ENCODE measurements around the gene CCDC88B.
A peak's percentile ranks its signal among the peaks of the same experiment; 100 is the strongest.

CCDC88B gene

GRCh38 chr11:64358536-64358906, 18.5 kb downstream of the CCDC88B start (continued):
- TF ChIP-seq TSHZ1 (tag by site-specific recombination; IDR thresholded peaks at IDR 0.05; ENCODE audit: borderline replicate concordance) (no peak), HOXA7 (CRISPR knock-in tag; IDR thresholded peaks at IDR 0.05; ENCODE audit: borderline replicate concordance) (no peak), ZNF214 (tag by site-specific recombination; IDR thresholded peaks at IDR 0.05; ENCODE audit: borderline replicate concordance) (no peak), ZBTB20 (tag by site-specific recombination; IDR thresholded peaks at IDR 0.05) (peak; percentile 70), IKZF3 (tag by site-specific recombination; IDR thresholded peaks at IDR 0.05) (peak; percentile 61; the same call in 1 of the 2 replicates)

- CTCF ChIA-PET = interaction anchor here (0.8 to 7.8 kb wide), 7 partner anchors 25 to 290 kb away, joined by 3 to 81 read pairs (median 4); partner anchors contain the start of genes PRDX5 and TRMT112
- peak; percentile 47; the same call in 1 of the 2 replicates for TF ChIP-seq YY1 (tag by site-specific recombination; IDR thresholded peaks at IDR 0.05)
- TF ChIP-seq BCL11B (tag by site-specific recombination; IDR thresholded peaks at IDR 0.05; ENCODE audit: low read depth) = peak; percentile 48; the same call in 1 of the 2 replicates
- TF ChIP-seq ZBTB8A (tag by site-specific recombination; IDR thresholded peaks at IDR 0.05) = peak; percentile 82
- peak; percentile 78; the same call in 1 of the 2 replicates for TF ChIP-seq GLIS2 (tag by site-specific recombination; IDR thresholded peaks at IDR 0.05)
- TF ChIP-seq ZBTB26 (tag by site-specific recombination; optimal IDR thresholded peaks at IDR 0.05) = peak; percentile 64
- peak; percentile 99 for TF ChIP-seq ZNF335 (tag by site-specific recombination; conservative IDR thresholded peaks at IDR 0.05)
- TF ChIP-seq ZFHX2 (tag by site-specific recombination; conservative IDR thresholded peaks at IDR 0.05) = no peak; the same call in 1 of the 2 replicates
- TF ChIP-seq ZNF398 (tag by site-specific recombination; IDR thresholded peaks at IDR 0.05) = peak; percentile 39; the same call in 1 of the 2 replicates
- no peak for TF ChIP-seq HOXA7 (CRISPR knock-in tag; IDR thresholded peaks at IDR 0.05; ENCODE audit: borderline replicate concordance)
- 0 out of 2 replicates have a peak, but pooled peaks have one; percentile 15 for TF ChIP-seq ZBTB48 (tag by site-specific recombination; IDR thresholded peaks at IDR 0.05)
- no peak for TF ChIP-seq BCL11A (tag by site-specific recombination; IDR thresholded peaks at IDR 0.05; ENCODE audit: low read depth)
- 0 out of 2 replicates have a peak, but pooled peaks have one; percentile 20 for TF ChIP-seq KLF16 (tag by site-specific recombination; IDR thresholded peaks at IDR 0.05)
- peak; percentile 76; the same call in 1 of the 2 replicates for TF ChIP-seq KLF17 (tag by site-specific recombination; IDR thresholded peaks at IDR 0.05)
- peak; percentile 82 for TF ChIP-seq HIC1 (tag by site-specific recombination; IDR thresholded peaks at IDR 0.05)
- TF ChIP-seq YY2 (tag by site-specific recombination; IDR thresholded peaks at IDR 0.05) = peak; percentile 52; the same call in 1 of the 2 replicates
- 0 out of 2 replicates have a peak, but pooled peaks have one; percentile 3 for TF ChIP-seq GLIS1 (tag by site-specific recombination; IDR thresholded peaks at IDR 0.05)
- peak; percentile 67; the same call in 1 of the 2 replicates for TF ChIP-seq ZNF76 (tag by site-specific recombination; IDR thresholded peaks at IDR 0.05; ENCODE audit: borderline replicate concordance, low read depth)
Measured at GRCh38 chr11:64358907-64359711, 19.1 kb downstream of the CCDC88B start, which contains the start of gene RPS6KA4. Gene RPS6KA4 (plus strand): TSS chr11:64359162. CDS start chr11:64359236, 74 bp downstream.

More at GRCh38 chr11:64358907-64359711, 19.1 kb downstream of the CCDC88B start, which contains the start of gene RPS6KA4:
- Histone ChIP-seq H3K9me3 (ENCODE audit: control insufficient read depth, insufficient read depth, low read depth, low read length) (no peaks in the 10 kb centered on the region), H3K27ac (ENCODE audit: extremely low read depth, low read depth, low read length) (peak within 1 kb of the TSS; percentile 75; the same call in 1 of the 2 replicates), H3K4me1 (ENCODE audit: control insufficient read depth, insufficient read depth, low read length) (no peaks in the 10 kb centered on the region; the same call in 1 of the 2 replicates), H3K4me3 (ENCODE audit: low read depth, low read length) (peak within 1 kb of the TSS; percentile 83), H3K36me3 (ENCODE audit: control insufficient read depth in 2 of 2, insufficient read depth in 1 of 2, low read length in 2 of 2) (peaks cover 0 to 36% of the 10 kb centered on the region in 2 experiments; a peak in 2 of 3 replicates)
- POLR2A ChIA-PET = interaction anchor here (0.7 to 1.8 kb wide), 2 partner anchors 41 to 90 kb away, joined by 3 to 14 read pairs; partner anchors contain the start of genes PRDX5 and TRMT112
